ENCODE results near the gene FAM186B.

FAM186B gene

DNA sequence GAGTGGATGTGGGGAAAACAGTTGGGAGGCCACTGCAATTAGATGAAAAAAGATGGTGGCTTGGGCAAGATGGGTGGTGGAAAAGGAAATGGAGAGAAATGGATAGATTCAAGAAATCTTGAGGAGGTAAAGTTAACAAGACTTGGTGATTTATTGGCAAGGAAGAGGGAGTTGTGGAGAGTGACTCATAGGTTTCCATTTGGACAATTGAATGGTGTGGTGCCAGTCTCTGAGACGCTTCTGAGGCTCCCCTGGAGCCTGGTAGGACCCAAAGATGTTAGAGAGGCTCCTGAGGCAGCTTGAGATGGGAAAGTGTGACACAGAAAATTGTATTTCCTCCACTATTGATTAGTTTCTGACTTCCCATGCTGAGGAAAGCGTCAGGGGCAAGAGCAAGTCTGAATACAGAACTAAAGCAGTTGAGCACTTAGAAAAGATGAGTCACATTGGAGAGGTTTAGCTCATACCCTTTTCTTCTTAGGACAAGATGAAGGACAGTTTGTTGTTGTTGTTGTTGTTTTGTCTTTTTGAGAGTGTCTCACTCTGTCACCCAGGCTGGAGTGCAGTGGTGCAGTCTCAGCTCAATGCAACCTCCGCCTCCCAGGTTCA lies 22.4 kb upstream of the FAM186B start:
- H3K79me2 ChIP-seq (ENCODE audit: low read length): no peaks in the 10 kb centered on the region
- H3K4me2 ChIP-seq (ENCODE audit: low read length): no peak overlapping the region

DNA sequence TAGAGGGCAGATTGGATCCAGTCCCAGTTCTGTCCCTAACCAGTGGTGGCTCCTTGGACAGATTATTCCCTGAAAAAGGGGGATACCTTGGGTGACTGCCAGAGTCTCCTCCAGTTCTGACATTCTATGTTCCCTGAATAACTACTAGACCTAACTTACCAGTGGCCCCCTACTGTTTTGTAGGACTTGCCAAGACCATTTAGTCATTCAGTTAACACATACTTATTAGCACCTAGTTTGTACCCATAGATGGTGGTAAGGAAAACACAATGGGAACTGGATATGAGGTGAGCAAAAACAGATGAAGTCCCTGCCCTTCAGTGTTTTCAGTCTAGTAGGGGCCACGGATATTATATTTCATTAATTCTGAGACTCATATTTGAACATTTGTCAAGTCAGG lies 21.4 kb upstream of the FAM186B start:
- Histone ChIP-seq H3K27ac (ENCODE audit: low read length) (no peak overlapping the region), H3K36me3 (replicated peaks; ENCODE audit: low read depth, low read length) (no peaks in the 10 kb centered on the region), H3K27me3 (ENCODE audit: low read depth, low read length) (no peaks in the 10 kb centered on the region), H3K79me2 (ENCODE audit: low read length) (no peaks in the 10 kb centered on the region), H3K9ac (ENCODE audit: low read length) (no peak overlapping the region), H4K20me1 (ENCODE audit: insufficient read depth, low read length) (no peaks in the 10 kb centered on the region), H2AFZ (ENCODE audit: low read depth, low read length) (no peak overlapping the region), H3K4me3 (ENCODE audit: low read length) (no peak overlapping the region), H3K4me1 (ENCODE audit: low read length) (peaks cover 12% of the 10 kb centered on the region), H3K4me2 (ENCODE audit: low read length) (no peak overlapping the region), H3K9me3 (ENCODE audit: insufficient read depth, low read length) (no peaks in the 10 kb centered on the region)
- no peak for TF ChIP-seq EZH2phosphoT487 (IDR thresholded peaks at IDR 0.05; ENCODE audit: low read depth)
- TF ChIP-seq, protein P1, sequence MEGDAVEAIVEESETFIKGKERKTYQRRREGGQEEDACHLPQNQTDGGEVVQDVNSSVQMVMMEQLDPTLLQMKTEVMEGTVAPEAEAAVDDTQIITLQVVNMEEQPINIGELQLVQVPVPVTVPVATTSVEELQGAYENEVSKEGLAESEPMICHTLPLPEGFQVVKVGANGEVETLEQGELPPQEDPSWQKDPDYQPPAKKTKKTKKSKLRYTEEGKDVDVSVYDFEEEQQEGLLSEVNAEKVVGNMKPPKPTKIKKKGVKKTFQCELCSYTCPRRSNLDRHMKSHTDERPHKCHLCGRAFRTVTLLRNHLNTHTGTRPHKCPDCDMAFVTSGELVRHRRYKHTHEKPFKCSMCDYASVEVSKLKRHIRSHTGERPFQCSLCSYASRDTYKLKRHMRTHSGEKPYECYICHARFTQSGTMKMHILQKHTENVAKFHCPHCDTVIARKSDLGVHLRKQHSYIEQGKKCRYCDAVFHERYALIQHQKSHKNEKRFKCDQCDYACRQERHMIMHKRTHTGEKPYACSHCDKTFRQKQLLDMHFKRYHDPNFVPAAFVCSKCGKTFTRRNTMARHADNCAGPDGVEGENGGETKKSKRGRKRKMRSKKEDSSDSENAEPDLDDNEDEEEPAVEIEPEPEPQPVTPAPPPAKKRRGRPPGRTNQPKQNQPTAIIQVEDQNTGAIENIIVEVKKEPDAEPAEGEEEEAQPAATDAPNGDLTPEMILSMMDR (IDR thresholded peaks at IDR 0.05; ENCODE audit: low read depth, low read length): no peak

More for the DNA sequence above, 22.4 kb upstream of the FAM186B start:
- no peak overlapping the region for H2AFZ ChIP-seq (ENCODE audit: low read depth, low read length)
- no peak overlapping the region for H3K4me3 ChIP-seq (ENCODE audit: low read length)
- no peaks in the 10 kb centered on the region for H3K27me3 ChIP-seq (ENCODE audit: low read depth, low read length)
- peaks cover 12% of the 10 kb centered on the region for H3K4me1 ChIP-seq (ENCODE audit: low read length)
- no peaks in the 10 kb centered on the region for H4K20me1 ChIP-seq (ENCODE audit: insufficient read depth, low read length)
- TF ChIP-seq, protein P1 (IDR thresholded peaks at IDR 0.05; ENCODE audit: low read depth, low read length): no peak
- no peak for TF ChIP-seq EZH2phosphoT487 (IDR thresholded peaks at IDR 0.05; ENCODE audit: low read depth)
- H3K9me3 ChIP-seq (ENCODE audit: insufficient read depth, low read length): no peaks in the 10 kb centered on the region
- no peak overlapping the region for H3K27ac ChIP-seq (ENCODE audit: low read length)
- no peaks in the 10 kb centered on the region for H3K36me3 ChIP-seq (replicated peaks; ENCODE audit: low read depth, low read length)
- H3K9ac ChIP-seq (ENCODE audit: low read length): no peak overlapping the region

DNA sequence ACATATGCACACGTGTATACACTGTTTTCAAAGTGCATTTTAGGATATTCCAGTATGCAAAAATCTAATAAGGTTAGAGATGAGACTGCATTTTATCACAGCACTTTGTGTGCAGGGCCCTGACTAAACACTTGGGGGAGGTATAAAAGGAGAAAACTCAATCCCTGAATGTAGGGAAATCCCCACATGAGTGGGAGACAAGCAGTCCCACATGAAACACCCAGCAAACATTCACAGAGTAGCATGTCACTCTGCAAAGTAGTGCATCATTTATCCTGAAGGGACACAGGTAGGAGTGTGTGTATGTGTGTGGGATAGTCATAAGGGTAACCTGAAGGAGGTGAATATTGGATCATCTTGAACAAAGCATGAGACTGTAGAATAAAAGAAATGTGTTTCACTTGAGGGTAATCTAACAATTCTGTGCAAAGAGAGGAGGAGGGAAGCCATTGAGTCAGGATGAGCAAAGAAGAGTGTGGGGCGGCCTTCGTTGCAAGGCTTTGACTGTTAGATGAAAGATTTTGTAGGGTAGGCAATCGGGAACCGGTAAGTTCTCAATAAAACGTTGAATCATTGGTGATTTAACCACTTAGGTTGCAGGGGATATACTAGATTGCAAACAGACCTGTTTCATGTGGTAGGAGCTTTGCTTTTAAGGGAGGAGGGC lies 20.9 kb upstream of the FAM186B start:
- no peaks in the 10 kb centered on the region for H3K79me2 ChIP-seq (ENCODE audit: low read length)
- no peaks in the 10 kb centered on the region for H3K9me3 ChIP-seq (ENCODE audit: insufficient read depth, low read length)
- peaks cover 18% of the 10 kb centered on the region for H3K4me1 ChIP-seq (ENCODE audit: low read length)
- H2AFZ ChIP-seq (ENCODE audit: low read depth, low read length): no peak overlapping the region
- H3K27me3 ChIP-seq (ENCODE audit: low read depth, low read length): peaks cover under 1% of the 10 kb centered on the region; the same call in 1 of the 2 replicates
- no peak overlapping the region for H3K27ac ChIP-seq (ENCODE audit: low read length)
- TF ChIP-seq, protein P1 (IDR thresholded peaks at IDR 0.05; ENCODE audit: low read depth, low read length): peak; percentile 42
- TF ChIP-seq EZH2phosphoT487 (IDR thresholded peaks at IDR 0.05; ENCODE audit: low read depth): no peak
- no peak overlapping the region for H3K9ac ChIP-seq (ENCODE audit: low read length)
- no peak overlapping the region for H3K4me2 ChIP-seq (ENCODE audit: low read length)
- H3K36me3 ChIP-seq (replicated peaks; ENCODE audit: low read depth, low read length): no peaks in the 10 kb centered on the region
- no peak overlapping the region for H3K4me3 ChIP-seq (ENCODE audit: low read length)
- no peaks in the 10 kb centered on the region for H4K20me1 ChIP-seq (ENCODE audit: insufficient read depth, low read length)

DNA sequence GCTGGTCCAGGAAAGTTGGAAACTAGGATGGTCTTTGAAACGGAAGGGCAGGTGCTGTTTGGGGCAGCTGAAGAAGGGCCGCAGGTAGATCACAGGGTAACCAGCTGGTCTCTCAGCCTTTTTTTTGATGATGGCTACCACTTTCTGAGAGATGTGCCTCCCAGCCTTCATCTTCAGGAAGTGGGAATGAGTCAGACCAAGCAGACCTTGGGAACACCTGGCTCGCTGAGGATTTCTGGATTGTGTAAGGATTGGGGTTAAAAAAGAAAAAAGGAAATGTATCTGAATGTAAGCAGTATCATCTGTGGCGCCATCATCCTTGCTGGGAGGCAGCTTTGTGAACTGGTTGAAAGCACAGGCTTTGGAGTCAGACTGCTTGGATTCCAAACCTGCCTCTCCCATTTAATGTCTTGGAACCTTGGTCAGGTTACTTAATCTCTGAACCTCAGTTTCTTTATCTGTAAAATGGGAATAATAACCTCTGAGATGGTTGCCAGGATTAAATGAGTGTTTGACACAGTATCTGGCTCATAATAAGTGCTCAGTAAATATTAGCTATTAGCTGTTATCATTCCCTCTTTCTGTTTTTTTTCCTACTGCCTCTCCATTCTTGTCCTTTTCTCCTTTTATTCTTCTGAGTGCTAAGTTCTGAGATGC lies 19.6 kb upstream of the FAM186B start:
- no peak overlapping the region for H3K27ac ChIP-seq (ENCODE audit: low read length)
- H3K79me2 ChIP-seq (ENCODE audit: low read length): no peaks in the 10 kb centered on the region
- H3K27me3 ChIP-seq (ENCODE audit: low read depth, low read length): peaks cover 8% of the 10 kb centered on the region; the same call in 1 of the 2 replicates
- no peak overlapping the region for H3K4me3 ChIP-seq (ENCODE audit: low read length)
- H3K36me3 ChIP-seq (replicated peaks; ENCODE audit: low read depth, low read length): no peaks in the 10 kb centered on the region
- H3K9ac ChIP-seq (ENCODE audit: low read length): no peak overlapping the region
- H3K9me3 ChIP-seq (ENCODE audit: insufficient read depth, low read length): no peaks in the 10 kb centered on the region
- no peaks in the 10 kb centered on the region for H4K20me1 ChIP-seq (ENCODE audit: insufficient read depth, low read length)
- TF ChIP-seq, protein P1 (IDR thresholded peaks at IDR 0.05; ENCODE audit: low read depth, low read length): no peak
- no peak for TF ChIP-seq EZH2phosphoT487 (IDR thresholded peaks at IDR 0.05; ENCODE audit: low read depth)
- peaks cover 22% of the 10 kb centered on the region for H3K4me1 ChIP-seq (ENCODE audit: low read length)
- H2AFZ ChIP-seq (ENCODE audit: low read depth, low read length): no peak overlapping the region
- no peak overlapping the region for H3K4me2 ChIP-seq (ENCODE audit: low read length)
